Measurements from ENCODE around the gene LGALS7B.

GRCh38 chr19:38795549-38795948, 6.5 kb downstream of the LGALS7B start:
- TF ChIP-seq CTCF (IDR thresholded peaks at IDR 0.05 in 2 of 3, conservative IDR thresholded peaks at IDR 0.05 in 1 of 3; ENCODE audit: borderline replicate concordance in 1 of 3, insufficient read depth in 1 of 3, low read depth in 2 of 3, low read length in 2 of 3) (no peak), CEBPB (IDR thresholded peaks at IDR 0.05; ENCODE audit: low read depth) (no peak), MAX (IDR thresholded peaks at IDR 0.05) (no peak), ZNF274 (IDR thresholded peaks at IDR 0.05; ENCODE audit: low read depth, low read length) (no peak), POLR2A (IDR thresholded peaks at IDR 0.05; ENCODE audit: borderline replicate concordance, extremely low read depth, insufficient read depth, insufficient read length) (no peak), POLR2AphosphoS5 (IDR thresholded peaks at IDR 0.05; ENCODE audit: low read depth, low read length) (no peak), EZH2 (IDR thresholded peaks at IDR 0.05) (no peak), JUND (IDR thresholded peaks at IDR 0.05) (no peak)
